Caki2 (cell line): ENCODE results near the gene ANKS1A. TPM values are rescaled to one million over a fixed set of nuclear protein-coding genes. Genes with fewer than 3 reads are reported as not detected.
"Not testable (repeated sequence)": the region's sequence is repeated elsewhere in the genome, so short reads cannot be mapped to it uniquely, and the experiment has no call there.

Experiments used
- DNase-seq: peaks from one replicate; pipeline ENCODE4 v3.0.0-alpha.2; 2015; ENCODE audit warnings: low read depth
- in situ Hi-C: cut with HindIII; loops from 2 replicates; pipeline ENCODE4 v1.10.0; 2016; ENCODE audit warnings: low sequenced_read_pairs, low pct_unique_long_range_greater_than_20kb, mixed read lengths
- total RNA-seq: library from RNA; depleted of rRNA; stranded (reverse); fragments of >200 nt; shearing (Covaris generic); gene quantifications from 2 replicates; pipeline ENCODE4 v1.2.3, GENCODE V29; 2014; ENCODE audit warnings: low replicate concordance; rRNA removed

Gene ANKS1A
- total RNA-seq: 10.0 and 15.2 TPM in 2 replicates

GRCh38 chr6:34888874-34889555 is at the start of gene ANKS1A:
ANKS1A (plus strand) TSS chr6:34889255; CDS start chr6:34889403, 148 bp downstream.
- in situ Hi-C loops: no loop called here
- DNase-seq: peak; percentile 73

GRCh38 chr6:34839666-34840352 is 49.2 kb upstream of the ANKS1A start:
- no peak for DNase-seq
- in situ Hi-C loops: no loop called here

GRCh38 chr6:34849066-34849465 is 40.0 kb upstream of the ANKS1A start:
- in situ Hi-C loops, DNase-seq: not testable (repeated sequence)

- in situ Hi-C loops: no loop called here
- no peak for DNase-seq
These were observed 37.7 kb upstream of the ANKS1A start for GRCh38 chr6:34851361-34851760.

GRCh38 chr6:34852406-34853085 is 36.5 kb upstream of the ANKS1A start:
- in situ Hi-C loops: no loop called here
- no peak for DNase-seq

- in situ Hi-C loops: no loop called here
- DNase-seq: no peak
These were observed 33.6 kb upstream of the ANKS1A start for GRCh38 chr6:34855463-34855862.

- in situ Hi-C loops: no loop called here
- no peak for DNase-seq
These were observed 30.4 kb upstream of the ANKS1A start for GRCh38 chr6:34858681-34859080.

GRCh38 chr6:34859951-34860350 is 29.1 kb upstream of the ANKS1A start:
- no peak for DNase-seq
- in situ Hi-C loops: no loop called here

GRCh38 chr6:34860776-34861175 is 28.3 kb upstream of the ANKS1A start:
- no peak for DNase-seq
- in situ Hi-C loops: no loop called here

- in situ Hi-C loops: no loop called here
- DNase-seq: no peak
These were observed 25.0 kb upstream of the ANKS1A start for GRCh38 chr6:34864007-34864406.

- in situ Hi-C loops: no loop called here
- DNase-seq: no peak
These were observed 23.9 kb upstream of the ANKS1A start for GRCh38 chr6:34865107-34865506.

- DNase-seq: no peak
- in situ Hi-C loops: no loop called here
These were observed 22.5 kb upstream of the ANKS1A start for GRCh38 chr6:34866509-34866908.

GRCh38 chr6:34867484-34867883 is 21.6 kb upstream of the ANKS1A start:
- in situ Hi-C loops: no loop called here
- no peak for DNase-seq

GRCh38 chr6:34871853-34872252 is 17.2 kb upstream of the ANKS1A start:
- in situ Hi-C loops: no loop called here
- DNase-seq: no peak

- DNase-seq: no peak
- in situ Hi-C loops: no loop called here
These were observed 16.7 kb upstream of the ANKS1A start for GRCh38 chr6:34872332-34872731.

- no peak for DNase-seq
- in situ Hi-C loops: no loop called here
These were observed 13.5 kb upstream of the ANKS1A start for GRCh38 chr6:34875292-34876213.

- no peak for DNase-seq
- in situ Hi-C loops: no loop called here
These were observed 12.6 kb upstream of the ANKS1A start for GRCh38 chr6:34876472-34876871.

GRCh38 chr6:34877259-34877658 is 11.8 kb upstream of the ANKS1A start:
- DNase-seq: no peak
- in situ Hi-C loops: no loop called here
